AG04449 (cell line): ENCODE results near the gene TOX4.

Source experiments
- CTCF ChIA-PET: fragments of 350-600 bp; formaldehyde crosslinking; extraction: SDS; loops from one replicate; lab custom pipeline; 2021; ENCODE audit warnings: antibody characterized with exemption; lab: Yijun Ruan, JAX
- POLR2A ChIA-PET: fragments of 400-600, 350-600 bp; formaldehyde crosslinking; extraction: SDS; loops from one replicate; lab custom pipeline; 2020; ENCODE audit warnings: antibody characterized with exemption, inconsistent platforms; lab: Yijun Ruan, JAX
- DNase-seq: peaks from one replicate; pipeline ENCODE4 v3.0.0-alpha.2; 2010; ENCODE audit warnings: low read depth, low spot score
- H3K4me3 ChIP-seq: 2 replicates; pipeline ENCODE4 v1.5.1; 2011; ENCODE audit warnings: low read depth, mild to moderate bottlenecking, control low read depth, low read length
- CTCF ChIP-seq: IDR thresholded peaks from one replicate; pipeline ENCODE4 v1.5.1; 2011; ENCODE audit warnings: mild to moderate bottlenecking, moderate library complexity, low read length, control low read depth, inconsistent platforms; ENCODE audit not compliant: insufficient read depth; ENCODE audit errors: missing control alignments

Gene TOX4

GRCh38 chr14:21526672-21527317, 49.8 kb downstream of the TOX4 start:
- H3K4me3 ChIP-seq, result peak overlapping the region; percentile 82
- TF ChIP-seq CTCF, result no peak
- CTCF ChIA-PET, result interaction anchor here (0.6 to 1.9 kb wide), 5 partner anchors 10 to 1197 kb away, joined by 3 to 6 read pairs (median 3); partner anchors contain the start of genes RAB2B and TOX4
- DNase-seq, result no peak
- POLR2A ChIA-PET, result interaction anchor here (0.8 kb wide), 2 partner anchors 25 to 28 kb away, joined by 3 to 5 read pairs; no protein-coding TSS in a partner anchor

GRCh38 chr14:21527318-21527679, 50.3 kb downstream of the TOX4 start:
- CTCF ChIA-PET, result interaction anchor here (0.6 kb wide), 1 partner anchor 1198 kb away, joined by 3 read pairs; no protein-coding TSS in a partner anchor
- DNase-seq, result no peak
- H3K4me3 ChIP-seq, result no peak overlapping the region
- TF ChIP-seq CTCF, result no peak
- POLR2A ChIA-PET, result no interaction called here

GRCh38 chr14:21528381-21529348, 51.7 kb downstream of the TOX4 start:
- no peak overlapping the region for H3K4me3 ChIP-seq
- POLR2A ChIA-PET, result interaction anchor here (0.6 kb wide), 1 partner anchor 73 kb away, joined by 3 read pairs; the partner anchor contains the start of gene CHD8
- no peak for DNase-seq
- TF ChIP-seq CTCF, result no peak
- CTCF ChIA-PET, result interaction anchor here (1.0 kb wide), 1 partner anchor 29 kb away, joined by 3 read pairs; no protein-coding TSS in a partner anchor

- TF ChIP-seq CTCF, result no peak
- H3K4me3 ChIP-seq, result no peak overlapping the region
- ChIA-PET POLR2A (interaction anchor here (0.6 kb wide), 1 partner anchor 74 kb away, joined by 3 read pairs; the partner anchor contains the start of gene CHD8), CTCF (no interaction called here)
- no peak for DNase-seq
These were observed 52.5 kb downstream of the TOX4 start for GRCh38 chr14:21529515-21529914.

- no peak overlapping the region for H3K4me3 ChIP-seq
- ChIA-PET POLR2A (no interaction called here), CTCF (no interaction called here)
- no peak for TF ChIP-seq CTCF
- DNase-seq, result no peak
These were observed 56.3 kb downstream of the TOX4 start for GRCh38 chr14:21533294-21533693.
